ENCODE measurements around the gene MGLL.

DNA sequence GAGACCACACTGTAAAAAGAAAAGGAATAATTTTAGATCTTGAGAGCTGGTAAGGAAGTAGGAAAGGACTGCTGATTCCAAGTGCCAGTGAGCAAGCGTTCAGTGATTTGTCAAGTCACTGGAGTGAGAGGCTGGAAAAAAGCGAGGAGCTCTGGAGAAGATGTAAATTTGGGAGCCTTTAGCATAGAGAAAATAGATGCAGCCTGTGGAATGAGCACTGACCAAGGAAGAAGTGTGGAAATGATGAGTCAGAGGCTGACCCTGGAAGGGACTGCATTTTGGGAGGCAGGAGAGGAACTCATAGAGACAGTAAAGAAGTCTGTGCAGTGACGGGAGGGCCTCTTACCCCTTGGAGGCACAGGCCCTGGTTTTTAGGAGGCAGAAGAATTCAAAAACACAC is 166.7 kb downstream of the MGLL start:
- TF ChIP-seq, protein P1, sequence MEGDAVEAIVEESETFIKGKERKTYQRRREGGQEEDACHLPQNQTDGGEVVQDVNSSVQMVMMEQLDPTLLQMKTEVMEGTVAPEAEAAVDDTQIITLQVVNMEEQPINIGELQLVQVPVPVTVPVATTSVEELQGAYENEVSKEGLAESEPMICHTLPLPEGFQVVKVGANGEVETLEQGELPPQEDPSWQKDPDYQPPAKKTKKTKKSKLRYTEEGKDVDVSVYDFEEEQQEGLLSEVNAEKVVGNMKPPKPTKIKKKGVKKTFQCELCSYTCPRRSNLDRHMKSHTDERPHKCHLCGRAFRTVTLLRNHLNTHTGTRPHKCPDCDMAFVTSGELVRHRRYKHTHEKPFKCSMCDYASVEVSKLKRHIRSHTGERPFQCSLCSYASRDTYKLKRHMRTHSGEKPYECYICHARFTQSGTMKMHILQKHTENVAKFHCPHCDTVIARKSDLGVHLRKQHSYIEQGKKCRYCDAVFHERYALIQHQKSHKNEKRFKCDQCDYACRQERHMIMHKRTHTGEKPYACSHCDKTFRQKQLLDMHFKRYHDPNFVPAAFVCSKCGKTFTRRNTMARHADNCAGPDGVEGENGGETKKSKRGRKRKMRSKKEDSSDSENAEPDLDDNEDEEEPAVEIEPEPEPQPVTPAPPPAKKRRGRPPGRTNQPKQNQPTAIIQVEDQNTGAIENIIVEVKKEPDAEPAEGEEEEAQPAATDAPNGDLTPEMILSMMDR (conservative IDR thresholded peaks at IDR 0.05 in 1 of 2, IDR thresholded peaks at IDR 0.05 in 1 of 2; ENCODE audit: extremely low read depth in 1 of 2, insufficient read depth in 1 of 2, low read depth in 1 of 2, low read length in 2 of 2): no peak
- TF ChIP-seq EZH2 (IDR thresholded peaks at IDR 0.05; ENCODE audit: borderline replicate concordance, low read length): no peak
